Uterus (tissue), 2 donors: ENCODE measurements around the gene ALKBH8.

Experiments used
- CTCF ChIP-seq, 4 experiments: fragments of 200-600 bp in 2 of 4; fragments of 450-650 bp in 2 of 4; sonication (generic) in 2 of 4; IDR thresholded peaks; one replicate each; pipeline ENCODE4 v1.5.1; 2016 to 2019; ENCODE audit warnings: antibody characterized with exemption in 4 of 4, mild to moderate bottlenecking in 2 of 4, moderate library complexity in 1 of 4
- POLR2A ChIP-seq, 2 donors: fragments of 450-650 bp; IDR thresholded peaks; one replicate each; pipeline ENCODE4 v1.6.1; 2016; ENCODE audit warnings: antibody characterized with exemption in 2 of 2, mild to moderate bottlenecking in 1 of 2, moderate library complexity in 1 of 2

GRCh38 chr11:107504981-107505380, 60.6 kb downstream of the ALKBH8 start:
- no peak for TF ChIP-seq CTCF (IDR thresholded peaks at IDR 0.05)
- TF ChIP-seq POLR2A (IDR thresholded peaks at IDR 0.05), result no peak
